Chondrocyte (in vitro differentiated cells): Measurements from ENCODE around the gene SPTBN4. TPM values are rescaled to one million over a fixed set of nuclear protein-coding genes. Genes with fewer than 3 reads are reported as not detected.

Experiments
- DNase-seq: peaks from one replicate; pipeline ENCODE4 v3.0.0; 2021; ENCODE audit warnings: mixed read lengths, low spot score
- H3K27ac Mint-ChIP-seq: one replicate; pipeline ENCODE4 v1.8.0; 2021; ENCODE audit warnings: mild to moderate bottlenecking, moderate library complexity, mixed read lengths; ENCODE audit not compliant: unreplicated experiment
- H3K27me3 Mint-ChIP-seq: 2 replicates; pipeline ENCODE4 v1.8.0; 2021; ENCODE audit warnings: low read depth, mixed read lengths
- H3K36me3 Mint-ChIP-seq: 2 replicates; pipeline ENCODE4 v1.8.0; 2021; ENCODE audit warnings: low read depth, mixed read lengths
- H3K4me1 Mint-ChIP-seq: 2 replicates; pipeline ENCODE4 v1.8.0; 2021; ENCODE audit warnings: low read depth, mild to moderate bottlenecking, mixed read lengths
- H3K4me3 Mint-ChIP-seq: one replicate; pipeline ENCODE4 v1.8.0; 2021; ENCODE audit warnings: mild to moderate bottlenecking, moderate library complexity, mixed read lengths; ENCODE audit not compliant: unreplicated experiment
- H3K9me3 Mint-ChIP-seq: 2 replicates; pipeline ENCODE4 v1.8.0; 2021; ENCODE audit warnings: low read depth, mixed read lengths
- CTCF ChIP-seq: fragments of 200-600 bp; sonication (generic); IDR thresholded peaks from 2 replicates; pipeline ENCODE4 v1.5.0; 2021; ENCODE audit warnings: antibody characterized with exemption, mild to moderate bottlenecking, moderate library complexity
- total RNA-seq: library from RNA; stranded (reverse); gene quantifications from 3 replicates; pipeline ENCODE4 v1.2.1, GENCODE V29; 2021

The SPTBN4 gene
- total RNA-seq, 1 donor from 2014 or later, result 2.5 TPM

- Mint-ChIP-seq H3K27me3 (peaks cover 36% of the 10 kb centered on the region), H3K36me3 (peaks cover 4% of the 10 kb centered on the region), H3K9me3 (no peaks in the 10 kb centered on the region), H3K4me3 (no peak overlapping the region), H3K27ac (no peak overlapping the region), H3K4me1 (no peaks in the 10 kb centered on the region)
- DNase-seq, result no peak
- TF ChIP-seq CTCF, result no peak
Observed at GRCh38 chr19:40503320-40503695, 36.5 kb downstream of the SPTBN4 start.

- H3K4me1 Mint-ChIP-seq, result no peaks in the 10 kb centered on the region
- TF ChIP-seq CTCF, result no peak
- H3K36me3 Mint-ChIP-seq, result peaks cover 3% of the 10 kb centered on the region
- no peak overlapping the region for H3K27ac Mint-ChIP-seq
- no peak overlapping the region for H3K4me3 Mint-ChIP-seq
- H3K27me3 Mint-ChIP-seq, result peaks cover 33% of the 10 kb centered on the region
- no peak for DNase-seq
- no peaks in the 10 kb centered on the region for H3K9me3 Mint-ChIP-seq
Observed at GRCh38 chr19:40506099-40506498, 39.3 kb downstream of the SPTBN4 start.

- Mint-ChIP-seq H3K4me1 (peaks cover 5% of the 10 kb centered on the region), H3K9me3 (no peaks in the 10 kb centered on the region), H3K36me3 (peaks cover 2% of the 10 kb centered on the region), H3K27ac (no peak overlapping the region), H3K4me3 (no peak overlapping the region), H3K27me3 (peaks cover 32% of the 10 kb centered on the region)
- TF ChIP-seq CTCF, result no peak
- no peak for DNase-seq
Observed at GRCh38 chr19:40507892-40508291, 41.1 kb downstream of the SPTBN4 start.

DNA sequence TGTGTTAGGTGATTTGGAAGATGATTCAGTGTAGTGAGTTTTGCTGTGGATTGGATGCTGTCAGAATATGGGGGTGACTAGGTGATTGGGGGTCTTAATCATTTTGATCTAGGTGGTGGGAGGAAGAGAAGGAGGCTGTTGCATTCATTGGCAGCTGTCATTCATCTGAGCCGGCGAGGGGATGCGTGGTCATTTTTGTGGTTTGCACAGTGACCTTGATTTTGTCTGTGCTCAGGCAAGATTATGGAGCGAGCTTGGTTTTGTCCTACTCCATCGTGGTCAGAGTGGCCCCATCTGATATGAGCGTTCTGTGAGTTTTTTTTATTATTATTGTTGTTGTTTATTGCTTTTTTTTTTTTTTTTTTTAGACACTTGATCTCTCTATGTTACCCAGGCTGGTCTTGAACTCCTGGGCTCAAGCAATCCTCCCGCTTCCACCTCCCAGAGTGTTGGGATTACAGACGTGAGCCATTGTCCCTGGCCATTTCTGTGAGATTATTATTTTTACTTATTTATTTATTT lies 42.0 kb downstream of the SPTBN4 start:
- no peak overlapping the region for H3K27ac Mint-ChIP-seq
- H3K27me3 Mint-ChIP-seq, result peaks cover 34% of the 10 kb centered on the region
- peaks cover 2% of the 10 kb centered on the region for H3K36me3 Mint-ChIP-seq
- H3K4me3 Mint-ChIP-seq, result no peak overlapping the region
- no peak for DNase-seq
- H3K9me3 Mint-ChIP-seq, result no peaks in the 10 kb centered on the region
- no peak for TF ChIP-seq CTCF
- H3K4me1 Mint-ChIP-seq, result peaks cover 5% of the 10 kb centered on the region

GRCh38 chr19:40510526-40511115 lies 43.8 kb downstream of the SPTBN4 start:
- no peak for DNase-seq
- H3K4me3 Mint-ChIP-seq, result no peak overlapping the region
- H3K27ac Mint-ChIP-seq, result no peak overlapping the region
- TF ChIP-seq CTCF, result no peak
- peaks cover 7% of the 10 kb centered on the region for H3K36me3 Mint-ChIP-seq
- peaks cover 36% of the 10 kb centered on the region for H3K27me3 Mint-ChIP-seq
- H3K9me3 Mint-ChIP-seq, result no peaks in the 10 kb centered on the region
- peaks cover 5% of the 10 kb centered on the region for H3K4me1 Mint-ChIP-seq
